Esophagus muscularis mucosa (tissue), 3 donors: ENCODE measurements around the gene DAB2IP.

Experiments used
- POLR2A ChIP-seq: fragments of 450-650 bp; IDR thresholded peaks from one replicate; pipeline ENCODE4 v1.6.1; 2017; ENCODE audit warnings: antibody characterized with exemption, moderate library complexity, mild to moderate bottlenecking, low read depth
- TF ChIP-seq, protein P1 (sequence below), 3 experiments: fragments of 200-600 bp in 2 of 3; fragments of 450-650 bp in 1 of 3; sonication (generic) in 2 of 3; IDR thresholded peaks; one replicate each; pipeline ENCODE4 v1.5.1; 2017 to 2019; ENCODE audit warnings: antibody characterized with exemption in 3 of 3, mild to moderate bottlenecking in 2 of 3, moderate library complexity in 1 of 3

DNA sequence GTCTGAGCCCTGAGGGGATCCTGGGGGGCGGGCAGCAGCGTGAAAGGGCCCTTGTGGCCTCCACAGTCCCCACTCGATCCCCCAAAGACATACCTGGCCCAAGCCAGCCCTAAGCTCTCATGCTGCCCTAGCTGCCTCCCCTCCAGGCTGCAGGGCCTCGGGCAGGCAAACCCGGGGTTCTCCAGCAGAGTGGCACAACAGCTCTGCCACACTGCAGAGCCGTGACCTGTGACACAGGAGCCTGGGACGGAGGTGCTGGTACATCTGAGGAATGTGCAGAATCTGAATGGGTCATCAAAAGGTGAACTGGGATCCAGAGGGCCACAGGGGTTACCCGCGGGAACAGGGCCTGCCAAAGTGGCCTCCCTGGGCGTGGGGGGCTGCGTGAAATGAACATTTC is 163.2 kb downstream of the DAB2IP start:
- TF ChIP-seq, protein P1, sequence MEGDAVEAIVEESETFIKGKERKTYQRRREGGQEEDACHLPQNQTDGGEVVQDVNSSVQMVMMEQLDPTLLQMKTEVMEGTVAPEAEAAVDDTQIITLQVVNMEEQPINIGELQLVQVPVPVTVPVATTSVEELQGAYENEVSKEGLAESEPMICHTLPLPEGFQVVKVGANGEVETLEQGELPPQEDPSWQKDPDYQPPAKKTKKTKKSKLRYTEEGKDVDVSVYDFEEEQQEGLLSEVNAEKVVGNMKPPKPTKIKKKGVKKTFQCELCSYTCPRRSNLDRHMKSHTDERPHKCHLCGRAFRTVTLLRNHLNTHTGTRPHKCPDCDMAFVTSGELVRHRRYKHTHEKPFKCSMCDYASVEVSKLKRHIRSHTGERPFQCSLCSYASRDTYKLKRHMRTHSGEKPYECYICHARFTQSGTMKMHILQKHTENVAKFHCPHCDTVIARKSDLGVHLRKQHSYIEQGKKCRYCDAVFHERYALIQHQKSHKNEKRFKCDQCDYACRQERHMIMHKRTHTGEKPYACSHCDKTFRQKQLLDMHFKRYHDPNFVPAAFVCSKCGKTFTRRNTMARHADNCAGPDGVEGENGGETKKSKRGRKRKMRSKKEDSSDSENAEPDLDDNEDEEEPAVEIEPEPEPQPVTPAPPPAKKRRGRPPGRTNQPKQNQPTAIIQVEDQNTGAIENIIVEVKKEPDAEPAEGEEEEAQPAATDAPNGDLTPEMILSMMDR (IDR thresholded peaks at IDR 0.05), result no peak
- no peak for TF ChIP-seq POLR2A
